Measurements from ENCODE around the gene MAML3.
A peak's percentile ranks its signal among the peaks of the same experiment; 100 is the strongest.

The MAML3 gene

DNA sequence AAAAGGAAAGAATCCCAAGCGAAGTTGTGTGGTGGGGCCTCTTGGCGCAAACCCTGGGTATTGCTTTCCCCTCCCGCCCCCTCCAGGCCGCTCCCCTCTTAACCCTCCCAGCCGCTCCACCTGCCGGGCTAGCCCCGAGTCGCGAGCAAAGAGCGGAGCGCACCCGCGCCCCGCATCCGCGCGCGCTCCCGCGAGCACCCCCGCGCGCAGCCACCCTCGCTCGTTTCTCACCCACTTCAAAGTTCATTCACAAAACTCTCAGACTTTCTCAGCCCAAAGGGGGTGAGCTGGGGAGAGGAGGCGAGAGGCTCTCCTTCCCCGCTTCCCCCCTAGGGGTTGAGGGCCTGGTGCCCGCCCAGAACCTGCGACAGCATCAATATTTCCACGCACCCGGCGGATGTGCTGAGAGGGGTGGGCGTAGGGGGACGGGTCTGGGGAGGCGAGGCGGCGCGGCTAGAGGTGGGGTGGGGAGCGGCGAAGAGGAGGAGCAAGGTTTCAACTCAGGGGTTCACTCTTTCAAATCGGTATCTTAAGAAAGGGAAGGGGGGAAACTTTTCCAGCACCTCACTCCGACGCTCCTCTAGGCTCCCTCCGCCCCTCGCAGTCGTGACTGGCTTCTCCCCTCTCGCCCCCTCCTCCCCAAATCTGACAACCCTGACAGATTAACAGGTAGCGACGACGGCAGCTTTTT lies 1.8 kb downstream of the MAML3 start:
- TF ChIP-seq, protein P1, sequence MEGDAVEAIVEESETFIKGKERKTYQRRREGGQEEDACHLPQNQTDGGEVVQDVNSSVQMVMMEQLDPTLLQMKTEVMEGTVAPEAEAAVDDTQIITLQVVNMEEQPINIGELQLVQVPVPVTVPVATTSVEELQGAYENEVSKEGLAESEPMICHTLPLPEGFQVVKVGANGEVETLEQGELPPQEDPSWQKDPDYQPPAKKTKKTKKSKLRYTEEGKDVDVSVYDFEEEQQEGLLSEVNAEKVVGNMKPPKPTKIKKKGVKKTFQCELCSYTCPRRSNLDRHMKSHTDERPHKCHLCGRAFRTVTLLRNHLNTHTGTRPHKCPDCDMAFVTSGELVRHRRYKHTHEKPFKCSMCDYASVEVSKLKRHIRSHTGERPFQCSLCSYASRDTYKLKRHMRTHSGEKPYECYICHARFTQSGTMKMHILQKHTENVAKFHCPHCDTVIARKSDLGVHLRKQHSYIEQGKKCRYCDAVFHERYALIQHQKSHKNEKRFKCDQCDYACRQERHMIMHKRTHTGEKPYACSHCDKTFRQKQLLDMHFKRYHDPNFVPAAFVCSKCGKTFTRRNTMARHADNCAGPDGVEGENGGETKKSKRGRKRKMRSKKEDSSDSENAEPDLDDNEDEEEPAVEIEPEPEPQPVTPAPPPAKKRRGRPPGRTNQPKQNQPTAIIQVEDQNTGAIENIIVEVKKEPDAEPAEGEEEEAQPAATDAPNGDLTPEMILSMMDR (IDR thresholded peaks at IDR 0.05; ENCODE audit: low read depth, low read length), result peak; percentile 10
- peak overlapping the region; percentile 77 to 91 for H3K4me3 ChIP-seq (replicated peaks in 1 of 2; ENCODE audit: low read depth in 2 of 2, low read length in 2 of 2)
- DNase-seq (ENCODE audit: low read depth in 2 of 2), result no peak

DNA sequence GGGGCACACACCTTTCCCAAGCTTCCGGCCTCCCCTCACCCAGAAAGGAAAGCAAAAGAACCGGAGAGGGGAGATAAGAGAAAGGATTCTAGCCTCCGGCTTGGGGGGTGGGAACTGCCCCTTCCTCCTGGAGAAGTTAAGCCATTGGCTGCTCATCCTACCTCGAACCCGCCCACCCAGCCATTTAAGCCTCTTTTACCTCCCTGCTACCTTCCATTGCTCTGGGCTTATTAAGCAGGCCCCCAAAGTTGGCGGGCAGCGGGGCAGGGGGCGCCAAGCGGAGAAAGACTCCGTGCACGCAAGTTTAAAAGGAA lies 2.3 kb downstream of the MAML3 start:
- TF ChIP-seq, protein P1 (IDR thresholded peaks at IDR 0.05; ENCODE audit: low read depth, low read length), result no peak
- peak overlapping the region; percentile 77 to 91 for H3K4me3 ChIP-seq (replicated peaks in 1 of 2; ENCODE audit: low read depth in 2 of 2, low read length in 2 of 2)
- DNase-seq (ENCODE audit: low read depth in 2 of 2), result peak; percentile 83 to 89

DNA sequence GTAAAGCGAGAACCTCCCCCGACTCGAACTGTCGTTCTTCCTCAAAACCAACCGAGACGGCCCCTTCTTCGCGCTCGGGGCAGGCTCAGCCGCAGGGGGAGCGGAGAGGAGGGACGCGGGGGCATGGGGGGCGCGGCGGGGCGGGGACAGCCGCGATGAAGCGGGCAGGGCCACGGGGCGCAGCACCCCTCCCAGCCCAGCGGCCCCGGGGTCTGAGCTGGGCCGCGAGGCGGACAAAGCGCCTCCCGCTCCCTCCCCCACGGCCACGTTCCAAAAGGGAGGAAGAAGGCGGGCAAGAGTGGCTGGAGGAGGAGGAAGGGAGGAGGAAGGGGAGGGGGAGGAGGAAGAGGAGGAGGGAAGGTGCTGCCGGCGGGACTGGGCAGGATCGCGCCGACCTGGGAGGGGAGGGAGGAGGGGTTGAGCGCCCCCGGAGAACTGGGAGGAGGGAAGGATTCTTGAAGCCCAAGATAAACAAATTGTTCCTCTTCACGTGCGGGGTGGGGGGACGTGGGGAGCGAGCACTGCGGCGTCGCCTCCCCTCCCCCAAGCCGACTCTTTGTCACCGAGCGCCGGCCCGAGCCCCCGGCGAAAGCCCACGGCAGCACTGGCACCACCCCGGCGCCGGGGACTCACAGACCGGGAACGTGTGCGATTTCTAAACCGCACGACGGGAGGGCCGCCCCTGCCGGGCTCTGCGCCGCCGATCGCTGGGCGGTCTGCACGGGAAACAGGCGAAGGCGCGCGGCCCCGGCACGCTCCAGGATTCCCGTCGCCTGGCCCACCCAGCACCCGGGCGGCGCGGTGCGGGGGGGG lies 2.9 kb downstream of the MAML3 start:
- TF ChIP-seq, protein P1 (IDR thresholded peaks at IDR 0.05; ENCODE audit: low read depth, low read length), result no peak
- H3K4me3 ChIP-seq (replicated peaks in 1 of 2; ENCODE audit: low read depth in 2 of 2, low read length in 2 of 2), result peak overlapping the region; percentile 77 to 91

DNA sequence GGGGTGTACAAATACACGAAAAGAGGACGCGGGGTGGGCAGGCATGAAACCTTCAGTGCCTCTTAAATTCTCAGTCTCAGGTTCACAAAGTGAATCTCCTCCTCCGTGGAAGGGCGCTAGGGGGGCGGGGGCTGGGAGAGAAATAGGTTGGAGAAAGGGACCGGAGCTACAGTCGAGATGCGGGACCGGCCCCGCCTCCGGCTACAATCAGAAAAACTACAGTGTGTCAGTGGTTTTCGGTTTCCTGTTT lies 3.4 kb downstream of the MAML3 start:
- TF ChIP-seq, protein P1 (IDR thresholded peaks at IDR 0.05; ENCODE audit: low read depth, low read length), result no peak
- DNase-seq (ENCODE audit: low read depth in 2 of 2), result no peak

More for the DNA sequence above, 2.9 kb downstream of the MAML3 start:
- peak; percentile 94 to 98 for DNase-seq (ENCODE audit: low read depth in 2 of 2)

DNA sequence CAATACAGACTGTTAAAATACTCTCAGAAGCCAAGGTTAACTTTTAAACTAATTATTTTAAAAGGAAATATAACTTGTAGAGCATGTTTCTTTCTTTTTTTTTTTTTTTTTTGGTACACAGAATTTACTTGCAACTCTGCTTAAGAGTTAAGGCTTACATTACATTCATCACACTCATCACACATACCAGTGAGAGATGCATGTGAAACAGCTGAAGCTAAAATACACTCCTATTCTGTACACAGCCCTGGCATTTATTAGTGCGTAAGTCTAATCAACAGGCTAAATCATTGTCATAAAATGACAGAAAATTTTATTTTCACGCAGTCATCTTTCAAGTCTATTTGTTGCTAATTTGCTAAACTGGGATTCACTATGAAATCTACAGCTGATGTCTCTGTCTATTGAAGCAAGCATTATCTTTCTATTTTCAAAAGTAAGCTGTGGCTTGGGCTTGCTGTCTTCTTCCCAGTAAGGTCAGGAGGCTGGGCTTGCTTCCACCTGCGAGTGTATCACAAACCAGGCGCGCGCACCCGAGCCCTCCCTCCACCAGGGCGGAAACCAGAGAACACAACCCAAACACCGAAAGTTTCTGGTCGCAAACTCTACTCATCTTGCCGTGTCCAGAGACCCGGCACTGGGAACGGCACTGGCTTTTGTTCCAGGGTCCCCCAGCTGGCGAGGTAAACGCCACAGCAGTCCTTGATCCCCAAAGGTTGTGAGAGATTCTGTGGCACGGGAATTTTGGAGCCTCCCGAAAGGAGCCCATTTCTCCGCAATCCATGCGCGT lies 3.9 kb downstream of the MAML3 start:
- DNase-seq (ENCODE audit: low read depth in 2 of 2), result peak; percentile 49 to 59
- H3K4me3 ChIP-seq (replicated peaks in 1 of 2; ENCODE audit: low read depth in 2 of 2, low read length in 2 of 2), result peak overlapping the region; percentile 77 to 91
- TF ChIP-seq, protein P1 (IDR thresholded peaks at IDR 0.05; ENCODE audit: low read depth, low read length), result peak; percentile 7

More for the DNA sequence above, 3.4 kb downstream of the MAML3 start:
- H3K4me3 ChIP-seq (replicated peaks in 1 of 2; ENCODE audit: low read depth in 2 of 2, low read length in 2 of 2), result peak overlapping the region; percentile 77 to 91

DNA sequence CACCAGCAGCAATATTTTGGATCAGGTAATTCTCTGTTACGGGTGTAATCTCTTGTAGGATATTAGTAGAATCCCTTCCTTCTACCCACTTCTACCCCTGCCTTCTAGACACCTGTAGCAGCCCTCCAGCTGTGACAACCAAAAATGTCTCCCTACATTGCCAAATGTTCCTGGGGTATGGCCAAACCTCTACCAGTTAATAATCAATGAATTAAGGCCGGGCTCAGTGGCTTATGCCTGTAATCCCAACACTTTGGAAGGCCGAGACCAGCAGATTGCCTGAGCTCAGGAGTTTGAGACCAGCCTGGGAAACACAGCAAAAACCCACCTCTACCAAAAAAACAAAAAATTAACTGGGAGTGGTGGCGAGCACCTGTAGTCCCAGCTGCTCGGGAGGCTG lies 9.9 kb downstream of the MAML3 start:
- DNase-seq (ENCODE audit: low read depth in 2 of 2), result no peak
- no peak overlapping the region for H3K4me3 ChIP-seq (replicated peaks in 1 of 2; ENCODE audit: low read depth in 2 of 2, low read length in 2 of 2)
- TF ChIP-seq, protein P1 (IDR thresholded peaks at IDR 0.05; ENCODE audit: low read depth, low read length), result no peak
